Neural cell (in vitro differentiated cells): Measurements from ENCODE around the gene FTSJ3. TPM values are rescaled to one million over a fixed set of nuclear protein-coding genes. Genes with fewer than 3 reads are reported as not detected.

ENCODE experiments used
- H2AFZ ChIP-seq: fragments of 200-600, 300-800 bp; sonication (generic), shearing (Covaris generic); 2 replicates; pipeline ENCODE4 v1.6.0; 2014; ENCODE audit warnings: low read depth, mild to moderate bottlenecking, antibody characterized with exemption, low read length, moderate library complexity
- H3F3A ChIP-seq: fragments of 200-600 bp; shearing (Covaris generic); 2 replicates; pipeline ENCODE4 v1.6.1; 2016; ENCODE audit warnings: mild to moderate bottlenecking, moderate library complexity, mixed read lengths, antibody characterized with exemption, low read length; ENCODE audit not compliant: insufficient read depth, poor library complexity, severe bottlenecking
- H3K27ac ChIP-seq: fragments of 200-600, 300-800 bp; sonication (generic), shearing (Covaris generic); 2 replicates; pipeline ENCODE4 v1.5.1; 2014; ENCODE audit warnings: mild to moderate bottlenecking, low read length, moderate library complexity
- H3K27me3 ChIP-seq: fragments of 300-800, 200-600 bp; sonication (generic), shearing (Covaris generic); 2 replicates; pipeline ENCODE4 v1.6.0; 2014; ENCODE audit warnings: mild to moderate bottlenecking, low read depth, low read length, moderate library complexity; ENCODE audit not compliant: insufficient read depth
- H3K36me3 ChIP-seq: fragments of 300-800, 200-600 bp; sonication (generic), shearing (Covaris generic); 2 replicates; pipeline ENCODE4 v1.5.1; 2014; ENCODE audit warnings: mild to moderate bottlenecking, antibody characterized with exemption, low read length, moderate library complexity; ENCODE audit not compliant: insufficient read depth
- H3K4me2 ChIP-seq: fragments of 300-800, 200-600 bp; sonication (generic), shearing (Covaris generic); 2 replicates; pipeline ENCODE4 v1.6.0; 2014; ENCODE audit warnings: mild to moderate bottlenecking, low read length
- H3K4me3 ChIP-seq: fragments of 300-800, 200-600 bp; sonication (generic), shearing (Covaris generic); 2 replicates; pipeline ENCODE4 v1.5.1; 2014; ENCODE audit warnings: mild to moderate bottlenecking, low read length, moderate library complexity
- H3K79me2 ChIP-seq: fragments of 200-600 bp; shearing (Covaris generic); replicated peaks from 2 replicates; pipeline ENCODE4 v1.6.0; 2014; ENCODE audit warnings: mild to moderate bottlenecking, low read length, moderate library complexity; ENCODE audit not compliant: insufficient read depth
- H3K9ac ChIP-seq: fragments of 300-800, 200-600 bp; sonication (generic), shearing (Covaris generic); 2 replicates; pipeline ENCODE4 v1.6.1; 2016; ENCODE audit warnings: mild to moderate bottlenecking, low read length, mixed read lengths
- H3K9me2 ChIP-seq: fragments of 200-600 bp; shearing (Covaris generic); 2 replicates; pipeline ENCODE4 v1.6.1; 2016; ENCODE audit warnings: mild to moderate bottlenecking, low read length, mixed read lengths; ENCODE audit not compliant: insufficient read depth
- H3K9me3 ChIP-seq: fragments of 200-600, 300-800 bp; sonication (generic), shearing (Covaris generic); 2 replicates; pipeline ENCODE4 v1.6.1; 2016; ENCODE audit warnings: mild to moderate bottlenecking, mixed run types, low read length, moderate library complexity, mixed read lengths
- H4K20me1 ChIP-seq: fragments of 200-600 bp; shearing (Covaris generic); 2 replicates; pipeline ENCODE4 v1.6.1; 2016; ENCODE audit warnings: mild to moderate bottlenecking, mixed run types; ENCODE audit not compliant: insufficient read depth
- CTCF ChIP-seq: fragments of 450-650 bp; IDR thresholded peaks from 2 replicates; pipeline ENCODE4 v1.5.1; 2014; ENCODE audit warnings: antibody characterized with exemption, mild to moderate bottlenecking, moderate library complexity; ENCODE audit not compliant: poor library complexity, severe bottlenecking
- EP300 ChIP-seq: fragments of 450-650 bp; conservative IDR thresholded peaks from 2 replicates; pipeline ENCODE4 v1.6.1; 2014; ENCODE audit warnings: antibody characterized with exemption, mild to moderate bottlenecking, moderate library complexity; ENCODE audit not compliant: poor library complexity, severe bottlenecking
- EZH2 ChIP-seq: fragments of 200-600, 300-800 bp; shearing (Covaris generic), sonication (generic); IDR thresholded peaks from 2 replicates; pipeline ENCODE4 v1.6.1; 2014; ENCODE audit warnings: antibody characterized with exemption, low read length, borderline replicate concordance, mild to moderate bottlenecking; ENCODE audit not compliant: insufficient read depth, poor library complexity, severe bottlenecking
- MXI1 ChIP-seq: fragments of 450-650 bp; conservative IDR thresholded peaks from 2 replicates; pipeline ENCODE4 v1.6.1; 2014; ENCODE audit warnings: antibody characterized with exemption, mild to moderate bottlenecking; ENCODE audit not compliant: poor library complexity, severe bottlenecking
- POLR2AphosphoS5 ChIP-seq: IDR thresholded peaks from 2 replicates; pipeline ENCODE4 v1.6.1; 2012
- RAD21 ChIP-seq: fragments of 450-650 bp; conservative IDR thresholded peaks from 2 replicates; pipeline ENCODE4 v1.6.1; 2014; ENCODE audit warnings: antibody characterized with exemption, mild to moderate bottlenecking, moderate library complexity
- SMC3 ChIP-seq: fragments of 450-650 bp; conservative IDR thresholded peaks from 2 replicates; pipeline ENCODE4 v1.6.1; 2014; ENCODE audit warnings: antibody characterized with exemption, mild to moderate bottlenecking, moderate library complexity; ENCODE audit not compliant: poor library complexity
- TAF1 ChIP-seq: IDR thresholded peaks from 2 replicates; pipeline ENCODE4 v1.6.1; 2012; ENCODE audit warnings: low read depth
- polyA plus RNA-seq: library from polyadenylated mRNA; depleted of rRNA; stranded (reverse); fragments of >200 nt; gene quantifications from 2 replicates; pipeline ENCODE4 v1.2.3, GENCODE V29; 2014
- TF ChIP-seq, protein P1 (sequence below): IDR thresholded peaks from 2 replicates; pipeline ENCODE4 v1.6.1; 2012; ENCODE audit warnings: borderline replicate concordance

FTSJ3 gene
- polyA plus RNA-seq, 1 donor from 2014 or later, result 23.2 TPM

GRCh38 chr17:63848834-63849689 lies 21.6 kb upstream of the FTSJ3 start:
- no peaks in the 10 kb centered on the region for H3K9me2 ChIP-seq
- H3K4me3 ChIP-seq, result peak overlapping the region; percentile 38
- no peak overlapping the region for H3K9ac ChIP-seq
- H3K9me3 ChIP-seq, result no peaks in the 10 kb centered on the region
- no peak overlapping the region for H3K27ac ChIP-seq
- no peaks in the 10 kb centered on the region for H3F3A ChIP-seq
- no peak for TF ChIP-seq RAD21
- TF ChIP-seq CTCF, result no peak
- no peak for TF ChIP-seq POLR2AphosphoS5
- no peak for TF ChIP-seq EZH2
- no peak for TF ChIP-seq EP300
- TF ChIP-seq SMC3, result no peak
- TF ChIP-seq MXI1, result no peak
- TF ChIP-seq TAF1, result no peak
- TF ChIP-seq, protein P1, sequence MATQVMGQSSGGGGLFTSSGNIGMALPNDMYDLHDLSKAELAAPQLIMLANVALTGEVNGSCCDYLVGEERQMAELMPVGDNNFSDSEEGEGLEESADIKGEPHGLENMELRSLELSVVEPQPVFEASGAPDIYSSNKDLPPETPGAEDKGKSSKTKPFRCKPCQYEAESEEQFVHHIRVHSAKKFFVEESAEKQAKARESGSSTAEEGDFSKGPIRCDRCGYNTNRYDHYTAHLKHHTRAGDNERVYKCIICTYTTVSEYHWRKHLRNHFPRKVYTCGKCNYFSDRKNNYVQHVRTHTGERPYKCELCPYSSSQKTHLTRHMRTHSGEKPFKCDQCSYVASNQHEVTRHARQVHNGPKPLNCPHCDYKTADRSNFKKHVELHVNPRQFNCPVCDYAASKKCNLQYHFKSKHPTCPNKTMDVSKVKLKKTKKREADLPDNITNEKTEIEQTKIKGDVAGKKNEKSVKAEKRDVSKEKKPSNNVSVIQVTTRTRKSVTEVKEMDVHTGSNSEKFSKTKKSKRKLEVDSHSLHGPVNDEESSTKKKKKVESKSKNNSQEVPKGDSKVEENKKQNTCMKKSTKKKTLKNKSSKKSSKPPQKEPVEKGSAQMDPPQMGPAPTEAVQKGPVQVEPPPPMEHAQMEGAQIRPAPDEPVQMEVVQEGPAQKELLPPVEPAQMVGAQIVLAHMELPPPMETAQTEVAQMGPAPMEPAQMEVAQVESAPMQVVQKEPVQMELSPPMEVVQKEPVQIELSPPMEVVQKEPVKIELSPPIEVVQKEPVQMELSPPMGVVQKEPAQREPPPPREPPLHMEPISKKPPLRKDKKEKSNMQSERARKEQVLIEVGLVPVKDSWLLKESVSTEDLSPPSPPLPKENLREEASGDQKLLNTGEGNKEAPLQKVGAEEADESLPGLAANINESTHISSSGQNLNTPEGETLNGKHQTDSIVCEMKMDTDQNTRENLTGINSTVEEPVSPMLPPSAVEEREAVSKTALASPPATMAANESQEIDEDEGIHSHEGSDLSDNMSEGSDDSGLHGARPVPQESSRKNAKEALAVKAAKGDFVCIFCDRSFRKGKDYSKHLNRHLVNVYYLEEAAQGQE, result no peak
- peak overlapping the region; percentile 5 for H2AFZ ChIP-seq
- no peaks in the 10 kb centered on the region for H3K79me2 ChIP-seq
- H4K20me1 ChIP-seq, result no peaks in the 10 kb centered on the region
- H3K4me2 ChIP-seq, result no peak overlapping the region
- no peaks in the 10 kb centered on the region for H3K36me3 ChIP-seq
- no peaks in the 10 kb centered on the region for H3K27me3 ChIP-seq

DNA sequence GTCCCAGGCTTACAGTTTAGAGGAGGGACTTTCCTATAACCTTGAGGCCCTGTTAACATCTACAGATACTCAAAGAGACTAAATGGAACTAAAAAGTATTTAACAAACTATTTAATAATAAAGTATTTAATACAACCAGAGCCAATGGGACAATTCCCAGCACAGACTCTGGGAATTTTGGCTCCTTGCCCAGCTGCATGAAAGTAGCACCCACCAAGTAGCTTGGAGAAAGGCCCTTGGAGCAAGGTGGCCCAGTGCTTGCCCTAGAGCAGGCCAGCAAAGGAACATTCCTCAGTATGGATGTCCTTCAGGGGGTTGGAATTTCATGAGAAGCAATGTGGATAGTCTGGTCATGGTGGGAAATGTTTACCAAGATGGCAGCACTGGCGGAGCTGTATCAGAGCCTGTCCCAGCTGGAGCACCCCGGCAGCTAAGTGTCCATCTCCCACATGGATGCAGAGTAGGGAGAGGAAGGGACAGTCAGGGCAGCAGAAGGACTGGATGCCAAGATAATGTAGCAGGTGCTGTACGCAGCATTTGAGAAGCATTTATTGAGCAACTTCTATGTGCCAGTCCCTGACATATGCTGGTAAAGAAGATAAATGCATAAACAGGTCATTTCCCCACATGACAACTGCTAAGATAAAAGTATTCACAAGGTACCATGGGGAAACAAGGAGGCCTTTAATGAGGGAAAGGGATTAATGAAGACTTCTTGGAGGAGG lies 20.2 kb upstream of the FTSJ3 start:
- H3F3A ChIP-seq, result no peaks in the 10 kb centered on the region
- no peaks in the 10 kb centered on the region for H3K9me2 ChIP-seq
- no peak overlapping the region for H2AFZ ChIP-seq
- TF ChIP-seq CTCF (no peak), RAD21 (no peak), MXI1 (no peak), EZH2 (no peak), EP300 (no peak), SMC3 (no peak), POLR2AphosphoS5 (no peak), TAF1 (no peak)
- TF ChIP-seq, protein P1, result no peak
- H3K27ac ChIP-seq, result no peak overlapping the region
- H3K4me2 ChIP-seq, result no peak overlapping the region
- H3K79me2 ChIP-seq, result no peaks in the 10 kb centered on the region
- no peaks in the 10 kb centered on the region for H3K9me3 ChIP-seq
- H4K20me1 ChIP-seq, result no peaks in the 10 kb centered on the region
- no peaks in the 10 kb centered on the region for H3K27me3 ChIP-seq
- no peak overlapping the region for H3K9ac ChIP-seq
- no peaks in the 10 kb centered on the region for H3K36me3 ChIP-seq
- H3K4me3 ChIP-seq, result no peak overlapping the region
